Dermis microvascular lymphatic vessel endothelial cell (primary cell): ENCODE data around the gene CACNB3. TPM values are rescaled to one million over a fixed set of nuclear protein-coding genes. Genes with fewer than 3 reads are reported as not detected.

Source experiments
- DNase-seq, 2 donors: peaks; one replicate each; pipeline versions ENCODE4 v3.0.0 to v3.0.0-alpha.2; 2010; ENCODE audit warnings: low read depth in 2 of 2
- total RNA-seq: library from RNA; depleted of rRNA; stranded (reverse); fragments of >200 nt; gene quantifications from 2 replicates; pipeline ENCODE4 v1.2.1, GENCODE V29; 2014

CACNB3 gene
- total RNA-seq, 1 donor from 2014 or later: 6.9 TPM

DNA sequence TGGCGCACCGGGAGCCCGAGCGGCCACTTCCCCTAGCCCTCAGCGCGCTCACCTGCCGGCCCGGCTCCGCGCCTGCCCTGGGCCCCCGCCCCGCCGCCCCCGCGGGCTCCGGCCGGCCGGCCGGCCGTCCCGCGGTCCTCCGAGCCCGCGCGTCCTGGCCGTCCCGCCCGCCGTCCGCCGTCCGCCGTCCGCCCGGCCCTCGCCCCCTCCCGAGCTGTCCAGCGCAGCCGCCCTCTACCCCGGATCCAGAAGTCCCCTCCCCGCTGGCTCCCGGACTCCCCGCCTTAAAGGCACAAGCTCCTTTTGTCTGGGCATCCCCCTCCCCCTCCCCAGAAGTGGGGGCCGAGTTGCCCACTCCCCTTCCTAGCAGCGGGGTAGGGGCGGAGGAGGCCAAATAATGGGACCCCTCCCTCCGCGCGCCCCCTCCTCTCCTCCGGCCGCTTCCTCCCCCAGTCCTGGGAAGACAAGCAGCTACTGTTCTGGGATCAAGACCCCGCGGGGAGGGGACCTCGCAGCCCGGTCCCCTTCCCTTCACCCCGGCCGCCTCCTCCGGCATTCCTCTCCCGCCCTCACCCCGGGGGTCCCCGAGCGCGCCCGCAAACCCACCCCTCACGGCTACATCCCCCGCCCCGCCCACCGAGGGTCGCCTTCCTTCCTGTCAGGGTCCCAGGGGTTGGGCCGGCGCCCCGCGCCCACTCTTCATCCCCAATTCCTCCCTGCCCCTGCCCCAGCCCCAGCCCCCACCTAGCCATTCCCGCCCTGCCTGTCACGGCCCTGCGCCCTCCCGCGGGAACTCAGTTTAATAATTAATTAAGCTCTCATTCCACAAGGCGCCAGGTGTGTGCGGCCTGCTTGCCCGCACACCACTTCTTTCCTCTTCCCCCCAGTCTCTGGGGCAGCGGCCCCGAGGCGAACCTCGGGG, 29.2 kb upstream of the CACNB3 start, which contains the start of gene ADCY6:
ADCY6 (minus strand) TSS at position 236 of the 922 bp plus-strand sequence. CDS start 5,655 bp downstream, outside the sequence.
- peak; percentile 52 to 87 for DNase-seq

DNA sequence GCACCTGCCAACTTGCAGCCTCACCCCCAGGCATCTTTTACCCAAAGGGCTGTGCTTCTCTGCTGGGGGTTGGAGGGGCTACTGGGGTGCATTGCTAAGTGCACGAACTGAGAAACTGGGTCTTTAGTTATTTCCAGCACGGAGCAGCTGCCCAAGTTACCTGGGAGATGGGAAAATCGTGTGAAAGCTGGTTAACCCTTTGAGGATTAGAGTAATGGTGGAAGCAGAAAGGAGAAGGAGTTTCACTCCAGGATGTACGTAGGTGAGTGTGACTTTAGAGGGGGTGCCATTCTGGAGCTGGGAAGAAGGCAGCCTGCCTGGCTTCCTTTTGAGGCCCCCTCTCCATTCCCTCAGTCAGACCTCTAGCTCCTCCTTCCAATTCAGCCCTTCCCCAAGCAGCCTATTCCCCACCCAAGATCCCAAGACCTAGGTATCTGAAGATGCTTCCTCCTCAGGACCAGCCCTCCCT, 28.4 kb upstream of the CACNB3 start:
- no peak for DNase-seq

DNA sequence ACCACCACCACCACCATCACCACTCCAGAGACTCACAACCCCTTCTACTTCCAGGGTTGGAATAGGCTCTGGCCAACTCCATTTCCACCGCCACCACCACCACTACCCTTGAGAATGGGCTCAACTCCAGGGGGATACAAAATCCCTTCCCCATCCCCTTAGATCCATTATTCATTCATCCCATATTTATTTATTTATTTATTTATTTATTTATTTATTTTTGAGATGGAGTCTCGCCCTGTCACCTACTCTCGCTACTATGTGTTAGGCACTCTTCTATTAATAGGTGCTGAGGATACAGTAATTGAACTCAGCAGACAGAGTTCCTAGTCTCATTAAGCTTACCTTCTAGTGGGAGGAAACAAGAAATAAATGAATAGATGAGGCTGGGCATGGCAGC, 24.6 kb upstream of the CACNB3 start:
- DNase-seq: no peak

DNA sequence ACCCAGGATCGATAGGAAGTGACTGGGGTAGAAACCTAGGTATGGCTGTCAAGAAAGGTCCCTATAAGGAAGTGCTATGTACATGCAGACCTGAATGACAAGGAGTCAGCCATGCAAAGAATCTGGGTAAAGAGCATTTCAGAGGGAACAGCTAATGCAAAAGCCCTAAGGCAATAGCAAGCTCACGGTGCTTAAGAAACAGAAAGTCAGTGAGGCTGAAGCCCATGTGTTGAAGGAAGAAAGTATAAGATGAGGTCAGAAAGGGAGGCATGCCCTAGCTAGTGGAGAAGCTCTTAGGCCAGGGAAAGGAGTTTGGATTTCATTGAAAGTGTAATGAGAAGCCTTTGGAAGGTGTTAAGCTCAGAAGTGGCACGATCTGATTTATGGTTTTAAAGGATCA, 23.4 kb upstream of the CACNB3 start:
- no peak for DNase-seq

DNA sequence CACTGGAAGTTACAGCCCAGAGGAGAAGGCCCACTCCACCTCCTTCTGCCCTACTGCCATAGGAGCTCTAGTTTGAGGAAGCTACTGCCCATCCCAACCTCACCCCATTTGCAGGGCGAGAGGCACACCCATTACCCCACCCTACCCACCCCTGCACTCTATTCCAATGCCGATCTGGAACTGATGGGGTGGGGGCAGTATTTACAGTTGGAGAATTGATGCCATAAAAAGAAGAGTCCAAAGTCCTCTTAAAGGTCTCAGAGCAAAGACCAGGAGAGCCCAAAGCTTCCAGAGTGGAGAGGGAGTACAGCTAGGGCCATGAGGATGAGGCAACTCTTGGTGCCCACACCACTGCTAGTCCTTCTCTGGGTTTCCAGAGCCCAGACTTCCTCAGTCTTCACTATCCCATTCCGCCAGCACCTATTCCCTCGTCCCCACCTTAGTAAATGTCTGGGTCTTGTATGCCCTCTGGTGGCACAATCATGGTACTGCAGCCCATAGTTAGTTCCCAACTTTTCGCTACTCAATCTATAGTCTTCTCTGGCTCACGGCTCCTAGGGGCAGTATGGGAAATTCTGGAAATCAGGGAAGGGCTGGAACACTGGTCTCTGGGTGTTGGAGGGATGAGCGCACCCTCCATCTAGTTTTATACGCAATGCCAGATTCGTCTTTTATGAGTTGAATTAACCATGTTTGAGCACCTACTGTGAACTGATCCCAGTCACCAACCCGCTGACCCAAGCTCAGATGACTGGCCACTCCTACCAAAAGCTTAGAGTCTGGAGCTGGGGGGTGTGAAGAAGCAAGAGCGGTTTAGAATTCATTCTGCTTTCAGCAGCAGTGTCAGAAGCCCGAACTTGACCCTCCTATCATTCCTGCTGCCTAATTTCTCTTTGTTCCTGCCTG, 22.5 kb upstream of the CACNB3 start:
- peak; percentile 47 to 78 for DNase-seq

DNA sequence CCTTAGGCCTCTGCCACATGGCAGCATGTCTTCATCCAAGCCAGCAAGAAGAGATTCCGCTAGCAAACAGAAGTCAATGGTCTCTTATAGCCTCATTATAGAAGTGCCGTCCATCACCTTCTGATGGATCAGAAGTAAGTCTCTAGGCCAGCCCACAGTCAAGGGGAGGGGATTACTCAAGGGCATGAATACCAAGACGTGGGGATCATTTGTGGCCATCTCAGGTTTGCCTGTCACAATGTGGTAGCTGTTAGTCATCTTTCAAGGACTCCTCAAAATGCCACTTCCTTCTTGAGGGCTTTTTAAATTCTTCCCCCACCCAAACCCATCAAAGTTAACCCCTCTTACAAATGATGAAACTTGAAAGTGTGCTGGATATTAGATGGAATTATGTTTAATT, 21.3 kb upstream of the CACNB3 start:
- no peak for DNase-seq

DNA sequence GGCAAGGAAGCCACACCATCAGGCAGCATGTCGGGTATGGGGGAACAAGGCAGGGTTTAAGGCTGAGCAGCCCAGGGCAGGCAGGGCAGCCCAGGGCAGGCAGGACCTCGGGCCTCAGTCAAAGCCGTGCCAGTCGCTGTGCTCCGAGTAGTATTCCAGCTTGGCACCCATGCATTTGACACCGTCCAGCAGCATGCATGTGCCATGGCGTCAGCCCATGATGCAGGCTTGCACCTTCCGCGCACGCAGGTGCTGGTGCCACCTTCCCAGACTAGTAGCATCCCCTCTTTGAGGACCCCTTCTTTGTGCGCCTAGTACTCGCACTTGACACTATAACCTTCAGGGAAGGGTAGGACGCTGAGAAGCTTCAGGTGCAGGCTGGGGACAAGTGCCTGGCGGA, 17.8 kb upstream of the CACNB3 start:
- DNase-seq: no peak

DNA sequence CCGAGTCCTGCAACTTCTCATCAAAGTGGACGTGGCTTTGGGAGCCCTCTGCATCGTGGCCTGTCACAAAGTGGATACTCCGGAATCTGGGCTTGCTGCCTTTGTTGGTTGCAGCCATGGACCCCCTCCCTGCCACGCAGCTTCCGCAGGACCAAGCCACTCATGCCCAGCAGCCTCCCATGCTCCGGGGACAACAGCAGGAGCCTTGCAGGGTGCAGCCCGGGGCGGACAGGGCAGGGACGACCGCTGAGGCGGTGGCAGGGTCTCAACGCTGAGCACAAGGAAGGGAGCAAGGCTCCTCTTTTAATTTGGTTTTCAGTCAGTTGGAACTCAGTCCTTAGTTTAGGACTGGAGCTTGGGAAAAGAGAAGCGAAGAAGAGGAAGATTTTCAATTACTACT, 17.3 kb upstream of the CACNB3 start:
- no peak for DNase-seq

DNA sequence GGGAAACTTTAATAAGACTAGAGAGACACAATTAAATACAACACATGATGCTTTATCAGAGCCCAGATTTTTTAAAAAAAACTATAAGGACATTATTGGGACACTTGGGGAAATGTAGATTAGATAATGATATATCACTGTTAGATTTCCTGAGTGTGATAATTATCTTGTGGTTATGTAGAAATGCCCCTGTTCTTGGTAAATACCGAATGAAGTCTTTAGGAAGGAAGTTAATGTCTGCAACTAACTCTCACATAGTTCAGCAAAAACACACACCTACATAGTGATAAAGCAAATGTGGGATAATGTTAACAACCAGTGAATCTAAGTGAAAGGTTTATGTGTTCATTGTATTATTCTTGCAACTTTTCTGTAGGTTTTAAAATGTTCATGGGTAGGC, 14.6 kb upstream of the CACNB3 start:
- no peak for DNase-seq

DNA sequence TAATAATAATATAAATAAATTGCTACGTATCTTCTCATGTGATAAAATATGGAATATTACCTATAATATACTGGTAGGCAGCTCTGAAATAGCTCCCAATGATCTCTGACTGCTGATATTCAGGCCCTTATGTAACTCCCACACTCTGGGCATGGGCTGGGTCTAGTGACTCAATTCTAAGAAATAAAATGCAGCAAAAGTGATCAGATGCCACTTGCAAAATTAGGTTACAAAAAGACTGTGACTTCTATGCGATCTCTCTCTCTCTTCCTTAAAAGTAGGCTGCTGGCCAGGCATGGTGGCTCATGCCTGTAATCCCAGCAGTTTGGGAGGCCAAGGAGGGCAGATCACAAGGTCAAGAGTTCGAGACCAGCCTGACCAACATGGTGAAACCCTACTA, 10.3 kb upstream of the CACNB3 start:
- DNase-seq: no peak

DNA sequence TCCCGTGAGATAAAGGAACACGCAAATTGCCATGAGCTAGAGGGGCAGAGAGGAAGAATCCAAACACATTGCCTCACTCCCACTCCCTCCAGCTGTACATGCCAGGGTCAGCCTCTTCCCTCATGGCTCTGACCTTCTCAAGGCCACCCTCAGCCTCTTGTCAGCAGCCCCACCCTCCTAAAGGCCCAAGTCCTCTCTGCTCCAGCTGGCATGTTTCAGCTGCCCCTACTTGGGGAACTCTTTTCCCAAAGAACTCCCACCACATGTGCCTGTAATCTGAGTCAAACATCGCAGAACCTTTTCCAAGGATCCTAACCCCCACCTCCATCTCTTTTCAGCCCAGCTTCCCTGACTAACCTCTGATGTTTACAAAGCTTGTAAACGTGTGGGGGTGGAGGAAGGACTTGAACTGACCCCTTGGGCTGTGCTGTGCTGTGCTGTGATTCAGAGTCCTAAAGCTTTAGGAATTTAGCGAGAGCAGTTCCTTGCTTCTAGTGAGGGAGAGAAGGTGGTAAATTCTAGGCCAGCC, 7.3 kb upstream of the CACNB3 start:
- peak in 1 of 2 donors; percentile 17 for DNase-seq

DNA sequence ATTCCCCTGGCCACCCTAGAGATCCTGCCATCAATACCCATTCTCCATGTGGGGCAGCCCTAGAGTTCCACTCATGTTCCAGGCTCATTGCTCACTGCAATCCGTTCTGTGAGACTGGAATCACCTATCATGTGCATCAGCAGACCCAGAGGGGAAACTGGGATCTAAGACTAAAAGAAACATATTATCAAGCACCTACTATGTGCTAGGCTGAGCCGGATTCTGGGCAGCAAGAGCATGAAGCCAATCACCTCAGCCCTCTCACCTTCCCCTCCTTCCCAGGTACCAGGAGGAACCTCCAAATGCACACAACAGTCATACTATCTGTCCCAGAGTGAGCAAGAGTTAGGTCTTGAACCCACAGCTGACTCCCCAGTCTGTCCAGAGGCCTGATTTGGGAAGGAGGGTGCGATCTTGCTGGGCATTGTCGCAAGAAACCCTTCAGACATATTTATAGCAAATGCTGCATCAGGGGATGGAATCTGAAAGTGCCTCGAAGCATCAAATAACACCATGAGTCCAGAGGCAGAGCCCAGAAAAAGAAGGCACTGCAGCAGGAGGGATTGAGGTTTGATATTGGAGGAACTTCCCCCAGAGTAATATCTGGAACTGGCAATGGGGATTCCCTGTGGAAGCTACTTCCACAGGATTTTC, 6.7 kb upstream of the CACNB3 start:
- no peak for DNase-seq

DNA sequence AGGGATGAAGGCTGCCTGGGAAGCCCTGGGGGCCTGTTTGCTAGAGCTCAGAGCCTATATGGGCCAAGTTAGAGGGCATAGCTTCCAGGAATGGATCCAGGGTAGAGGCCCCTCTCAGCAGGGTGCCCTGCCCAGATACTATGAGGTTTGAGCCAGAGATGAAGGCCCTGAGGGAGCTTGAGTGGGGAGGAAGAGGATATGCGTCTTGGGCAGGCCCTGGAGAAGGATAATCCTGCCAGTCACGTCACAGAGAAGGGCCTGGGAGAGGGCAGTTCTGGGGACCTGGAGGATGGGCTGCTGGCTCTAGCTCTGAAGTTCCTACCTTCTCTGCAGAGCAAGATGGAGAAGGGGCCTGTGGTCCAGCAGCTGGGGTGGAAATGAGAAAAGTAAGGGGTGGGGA, 5.9 kb upstream of the CACNB3 start:
- no peak for DNase-seq

DNA sequence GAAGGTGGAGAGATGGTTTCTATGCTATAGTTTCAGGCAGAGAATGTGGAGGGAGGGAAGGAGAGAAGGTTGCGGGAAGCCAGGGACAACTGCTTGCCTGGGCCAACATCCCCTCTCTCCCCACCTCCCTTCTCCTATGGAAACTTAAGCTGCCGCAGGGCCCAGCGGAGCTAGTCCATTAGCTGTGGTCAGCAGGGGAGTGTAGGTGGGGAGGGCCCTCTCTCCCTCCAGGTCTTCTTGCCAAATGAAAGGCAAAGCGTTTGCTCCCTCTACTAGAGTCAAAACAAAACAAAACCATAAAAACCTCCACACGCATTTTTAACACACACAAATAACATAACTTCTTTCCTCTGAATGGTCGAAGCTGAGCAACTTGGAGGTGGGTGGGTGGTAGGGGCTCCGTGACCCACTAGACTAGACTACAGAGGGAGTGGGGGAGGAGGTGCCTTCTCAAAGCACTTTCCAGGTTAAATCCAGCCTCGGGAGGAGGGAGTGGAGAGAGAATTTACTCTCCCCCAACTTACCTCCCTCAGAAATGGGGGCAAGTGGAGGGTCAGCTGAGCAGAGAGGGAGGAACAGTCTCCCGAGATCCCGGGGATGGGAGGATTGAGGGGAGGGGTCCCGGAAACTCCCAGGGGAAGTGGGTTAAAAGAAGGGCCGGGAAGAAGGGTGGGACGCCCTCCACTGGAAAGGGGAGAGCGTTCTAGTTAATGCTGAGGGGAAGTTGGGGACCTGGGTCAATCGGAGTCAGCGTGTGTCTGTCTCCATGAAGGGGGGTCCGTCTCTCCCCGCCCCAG, 4.6 kb upstream of the CACNB3 start:
- DNase-seq: no peak

DNA sequence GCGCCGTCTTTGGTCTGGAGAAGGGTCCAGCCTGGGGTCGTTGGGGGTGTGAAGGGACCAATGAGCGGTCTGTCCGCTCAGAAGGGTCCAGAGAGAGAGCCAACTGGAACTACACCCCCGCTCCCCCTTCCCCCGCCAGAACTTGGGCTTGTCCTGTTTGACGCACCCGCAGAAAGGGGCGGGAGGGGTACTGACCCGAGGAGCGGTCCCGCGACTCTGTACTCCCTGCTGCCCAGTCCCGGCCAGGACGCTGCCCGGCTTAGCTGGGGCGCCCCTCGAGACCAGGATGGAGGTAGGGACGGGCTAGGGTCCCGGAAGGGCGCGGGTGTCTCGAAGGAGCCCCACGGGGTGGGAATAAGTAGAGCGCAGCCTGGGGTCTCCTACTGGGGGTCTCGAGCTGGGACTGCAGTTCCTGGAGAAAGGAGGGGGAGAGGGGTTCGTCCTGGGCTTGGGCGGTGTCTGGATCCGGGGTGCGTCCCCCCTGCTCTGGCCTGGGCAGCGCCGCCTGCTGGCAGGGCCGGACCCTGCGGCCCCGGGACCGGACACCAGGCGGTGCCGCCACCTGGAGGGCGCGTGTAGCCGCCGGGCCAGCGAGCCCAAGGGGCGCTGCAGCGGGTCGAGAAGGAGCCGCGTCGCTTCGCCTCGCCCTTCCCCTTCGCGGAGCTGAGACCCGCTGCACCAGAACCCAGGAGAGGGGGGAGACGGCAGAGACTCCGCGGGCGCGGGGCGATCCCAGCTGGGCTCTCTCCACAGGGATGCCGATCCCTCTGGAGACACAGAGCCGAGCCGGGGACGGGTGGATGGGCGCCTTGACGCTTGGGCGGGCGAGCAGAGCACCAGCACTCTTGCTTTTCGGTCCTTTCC, 3.8 kb upstream of the CACNB3 start:
- DNase-seq: peak in 1 of 2 donors; percentile 73

DNA sequence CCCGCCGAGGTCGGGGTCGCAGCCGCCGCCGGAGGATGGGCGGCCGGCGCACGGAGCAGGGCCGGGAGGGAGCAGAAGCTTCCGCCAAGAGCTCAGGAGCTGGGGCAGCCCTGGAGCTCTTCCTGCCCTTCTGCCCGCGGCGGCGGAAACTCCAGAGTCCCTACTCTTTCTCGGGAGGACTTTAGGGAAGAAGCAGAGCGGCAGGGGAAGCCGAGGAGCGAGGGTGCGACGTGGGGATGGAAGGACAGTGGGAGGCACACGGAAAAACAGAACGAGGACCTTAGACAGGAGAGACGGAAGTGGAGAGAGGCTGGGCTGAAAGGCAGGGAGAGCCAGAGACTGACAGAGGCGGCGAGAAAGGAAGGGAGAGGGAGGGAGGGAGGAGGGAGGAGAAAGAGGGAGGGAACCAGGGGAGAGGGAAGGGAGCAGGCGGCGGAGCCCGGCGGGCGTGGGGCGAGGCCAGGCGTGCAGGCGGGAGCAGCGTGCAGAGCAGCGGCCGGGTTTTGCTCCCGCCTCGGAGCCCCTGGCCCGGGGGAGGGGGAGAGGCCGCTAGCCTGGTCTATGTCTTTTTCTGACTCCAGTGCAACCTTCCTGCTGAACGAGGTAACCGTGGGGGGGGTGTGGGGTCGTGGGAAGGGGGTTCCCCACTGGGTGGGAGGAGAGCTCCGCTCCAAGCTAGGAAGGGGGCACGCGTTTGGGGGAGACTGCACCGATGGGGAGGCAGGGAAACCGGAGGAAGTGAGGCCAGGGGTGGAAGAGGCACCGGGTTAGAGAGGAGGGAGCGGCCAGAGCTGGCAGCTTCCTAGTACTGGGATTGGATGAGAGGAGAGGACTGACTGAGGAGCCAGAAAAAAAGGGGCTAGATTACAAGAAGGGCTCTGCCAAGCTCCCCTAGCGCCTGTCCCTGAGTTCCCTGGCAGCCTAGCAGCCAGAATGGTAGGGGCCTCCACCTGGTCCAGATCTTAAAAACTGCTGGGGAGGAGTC, 2.9 kb upstream of the CACNB3 start:
- peak; percentile 6 to 74 for DNase-seq

DNA sequence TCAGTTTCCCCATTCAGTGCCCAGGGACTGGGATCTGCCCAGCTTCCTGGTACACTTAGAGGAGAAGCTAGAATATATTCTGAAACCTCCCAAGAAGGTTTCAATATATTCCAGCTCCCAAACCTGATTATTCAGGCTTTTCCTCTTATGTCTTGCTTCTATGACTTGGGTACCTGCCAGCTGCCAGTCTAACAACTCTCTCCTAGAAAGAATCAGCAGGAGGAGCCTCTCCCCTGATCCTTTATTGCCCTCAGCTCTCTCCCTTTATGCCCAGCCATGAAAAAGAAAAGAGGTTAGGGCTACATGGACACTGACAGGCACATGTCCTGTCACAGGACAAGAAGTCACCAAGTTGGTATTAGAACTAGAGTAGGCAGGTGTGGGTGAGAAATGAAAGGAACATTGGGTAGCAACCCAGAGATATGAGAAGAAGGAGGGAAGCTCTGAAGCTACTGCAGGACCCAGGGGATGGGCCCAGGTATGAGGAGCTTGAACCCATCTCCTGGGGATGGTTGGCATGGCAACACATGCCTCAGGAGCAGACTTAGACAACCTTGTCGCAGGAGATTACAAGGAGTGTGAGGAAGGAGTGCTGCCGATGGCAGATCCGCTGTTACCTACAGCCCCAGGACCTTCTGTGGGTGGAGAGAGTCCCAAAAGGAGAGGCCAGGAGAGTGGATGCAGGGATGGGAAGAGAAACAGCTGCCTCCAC, 2.0 kb upstream of the CACNB3 start:
- no peak for DNase-seq
